IMR-90 (cell line): Measurements from ENCODE around the gene TAF10. TPM values are rescaled to one million over a fixed set of nuclear protein-coding genes. Genes with fewer than 3 reads are reported as not detected.

Experiments
- ATAC-seq: fragments of 200-7000 bp; cut with Tn5 transposase; 2 replicates; pipeline ENCODE4 v1.9.1; 2020; ENCODE audit warnings: low read depth, mild to moderate bottlenecking, moderate library complexity
- BruUV-seq: library from RNA; stranded (reverse); fragments of 400-500 nt; replicated peaks from 2 replicates; lab custom pipeline; 2021; lab: Mats Ljungman, UMichigan
- CTCF ChIA-PET: fragments of 300-600 bp; formaldehyde crosslinking; extraction: SDS; loops from one replicate; lab custom pipeline; 2021; ENCODE audit warnings: antibody characterized with exemption; lab: Yijun Ruan, JAX
- POLR2A ChIA-PET: fragments of 300-600 bp; sonication (Branson Sonifier 250); formaldehyde crosslinking; loops from one replicate; lab custom pipeline; 2022; ENCODE audit warnings: antibody characterized with exemption; ENCODE audit not compliant: unreplicated experiment; lab: Charles Lee
- DNase-seq: peaks from one replicate; pipeline ENCODE4 v3.0.0; 2013
- H2AFZ ChIP-seq: replicated peaks from 2 replicates; pipeline ENCODE3; 2013; ENCODE audit warnings: low read length, mild to moderate bottlenecking; ENCODE audit not compliant: poor library complexity
- H2AK5ac ChIP-seq: 2 replicates; pipeline ENCODE4 v1.6.1; 2013; ENCODE audit warnings: low read depth, low read length, inconsistent platforms
- H2AK9ac ChIP-seq: replicated peaks from 2 replicates; pipeline ENCODE3; 2013; ENCODE audit warnings: mild to moderate bottlenecking, low read depth, low read length, moderate library complexity; ENCODE audit not compliant: poor library complexity
- H2BK120ac ChIP-seq: 2 replicates; pipeline ENCODE4 v1.6.1; 2013; ENCODE audit warnings: low read depth, low read length, inconsistent platforms
- H2BK15ac ChIP-seq: 3 replicates; pipeline ENCODE4 v1.6.1; 2013; ENCODE audit warnings: low read depth, low read length, inconsistent platforms
- H2BK20ac ChIP-seq: 2 replicates; pipeline ENCODE4 v1.6.1; 2013; ENCODE audit warnings: low read depth, mild to moderate bottlenecking, inconsistent platforms, low read length, moderate library complexity
- H2BK5ac ChIP-seq: 2 replicates; pipeline ENCODE4 v1.6.1; 2013; ENCODE audit warnings: mild to moderate bottlenecking, low read depth, low read length, inconsistent platforms; ENCODE audit not compliant: poor library complexity, severe bottlenecking
- H3K14ac ChIP-seq: replicated peaks from 2 replicates; pipeline ENCODE4 v1.6.1; 2013; ENCODE audit warnings: low read depth, low read length, inconsistent platforms
- H3K18ac ChIP-seq: 2 replicates; pipeline ENCODE4 v1.6.1; 2013; ENCODE audit warnings: low read depth, low read length, control low read depth
- H3K23ac ChIP-seq: 2 replicates; pipeline ENCODE4 v1.6.1; 2013; ENCODE audit warnings: low read depth, low read length, inconsistent platforms
- H3K27ac ChIP-seq: 2 replicates; pipeline ENCODE4 v1.5.1; 2013; ENCODE audit warnings: mild to moderate bottlenecking, control low read depth, low read length; ENCODE audit not compliant: insufficient read depth
- H3K27me3 ChIP-seq: 2 replicates; pipeline ENCODE4 v1.6.1; 2013; ENCODE audit warnings: low read length; ENCODE audit not compliant: control insufficient read depth, insufficient read depth
- H3K36me3 ChIP-seq: 2 replicates; pipeline ENCODE4 v1.6.1; 2013; ENCODE audit warnings: low read length, mixed read lengths; ENCODE audit not compliant: control insufficient read depth, insufficient read depth
- H3K4ac ChIP-seq: 2 replicates; pipeline ENCODE4 v1.6.1; 2013; ENCODE audit warnings: low read depth, low read length, inconsistent platforms
- H3K4me1 ChIP-seq: 2 replicates; pipeline ENCODE4 v1.6.1; 2013; ENCODE audit warnings: low read length, mixed read lengths; ENCODE audit not compliant: control insufficient read depth, insufficient read depth
- H3K4me2 ChIP-seq: 2 replicates; pipeline ENCODE4 v1.6.1; 2013; ENCODE audit warnings: low read depth, mild to moderate bottlenecking, control low read depth, low read length, moderate library complexity
- H3K4me3 ChIP-seq: 2 replicates; pipeline ENCODE4 v1.5.1; 2013; ENCODE audit warnings: low read depth, mild to moderate bottlenecking, control low read depth, low read length, moderate library complexity; ENCODE audit not compliant: insufficient read depth
- H3K56ac ChIP-seq: 2 replicates; pipeline ENCODE4 v1.6.1; 2013; ENCODE audit warnings: low read length, inconsistent platforms; ENCODE audit not compliant: insufficient read depth; ENCODE audit errors: extremely low read depth
- H3K79me1 ChIP-seq, 2 experiments: 2 replicates each; pipeline ENCODE4 v1.6.1; 2013; ENCODE audit warnings: low read length in 2 of 2, inconsistent platforms in 1 of 2, low read depth in 1 of 2
- H3K9ac ChIP-seq: 2 replicates; pipeline ENCODE4 v1.6.1; 2013; ENCODE audit warnings: low read depth, low read length, control low read depth
- H3K9me1 ChIP-seq: 2 replicates; pipeline ENCODE4 v1.6.1; 2013; ENCODE audit warnings: low read length, inconsistent platforms; ENCODE audit not compliant: insufficient read depth
- H3K9me3 ChIP-seq: 2 replicates; pipeline ENCODE4 v1.6.1; 2013; ENCODE audit warnings: low read length; ENCODE audit not compliant: control insufficient read depth, insufficient read depth
- H4K20me1 ChIP-seq: 2 replicates; pipeline ENCODE4 v1.6.1; 2013; ENCODE audit warnings: low read length, inconsistent platforms; ENCODE audit not compliant: insufficient read depth
- H4K5ac ChIP-seq: 2 replicates; pipeline ENCODE4 v1.6.1; 2013; ENCODE audit warnings: mild to moderate bottlenecking, low read depth, low read length, control low read depth
- H4K8ac ChIP-seq, 2 experiments: 2 replicates each; pipeline ENCODE4 v1.6.1; 2013; ENCODE audit warnings: low read depth in 2 of 2, low read length in 2 of 2, control low read depth in 1 of 2, inconsistent platforms in 1 of 2
- H4K91ac ChIP-seq: 2 replicates; pipeline ENCODE4 v1.6.1; 2013; ENCODE audit warnings: low read depth, low read length, inconsistent platforms; ENCODE audit not compliant: insufficient read depth
- BHLHE40 ChIP-seq: fragments of 150-350 bp; IDR thresholded peaks from 2 replicates; pipeline ENCODE4 v1.6.1; 2016; ENCODE audit warnings: mild to moderate bottlenecking, low read depth, low read length
- CEBPB ChIP-seq: IDR thresholded peaks from 2 replicates; pipeline ENCODE4 v1.6.1; 2012; ENCODE audit warnings: low read depth, low read length, improper control_type of control experiment
- CHD1 ChIP-seq: IDR thresholded peaks from 2 replicates; pipeline ENCODE4 v1.6.1; 2012; ENCODE audit warnings: low read depth, low read length, improper control_type of control experiment
- FOS ChIP-seq: fragments of 150-350 bp; IDR thresholded peaks from 2 replicates; pipeline ENCODE4 v1.6.1; 2016; ENCODE audit warnings: low read depth, low read length
- MAFK ChIP-seq: IDR thresholded peaks from 2 replicates; pipeline ENCODE4 v1.6.1; 2012; ENCODE audit warnings: low read depth, low read length, improper control_type of control experiment
- MAZ ChIP-seq: IDR thresholded peaks from 2 replicates; pipeline ENCODE4 v1.6.1; 2012; ENCODE audit warnings: low read depth, mild to moderate bottlenecking, low read length, improper control_type of control experiment, moderate library complexity, borderline replicate concordance
- MXI1 ChIP-seq: IDR thresholded peaks from 2 replicates; pipeline ENCODE4 v1.6.1; 2012; ENCODE audit warnings: low read depth, mild to moderate bottlenecking, low read length, moderate library complexity, borderline replicate concordance
- NFE2L2 ChIP-seq: fragments of 150-350 bp; IDR thresholded peaks from 2 replicates; pipeline ENCODE4 v1.6.1; 2016; ENCODE audit warnings: low read depth, mild to moderate bottlenecking, low read length
- POLR2A ChIP-seq: IDR thresholded peaks from 2 replicates; pipeline ENCODE4 v1.6.1; 2012; ENCODE audit warnings: mild to moderate bottlenecking, low read depth, low read length
- RAD21 ChIP-seq: IDR thresholded peaks from 2 replicates; pipeline ENCODE4 v1.6.1; 2012; ENCODE audit warnings: low read length, improper control_type of control experiment
- RCOR1 ChIP-seq: IDR thresholded peaks from 2 replicates; pipeline ENCODE4 v1.6.1; 2012; ENCODE audit warnings: mild to moderate bottlenecking, low read length, improper control_type of control experiment; ENCODE audit not compliant: insufficient replicate concordance
- RFX5 ChIP-seq: IDR thresholded peaks from 2 replicates; pipeline ENCODE4 v1.8.0; 2012; ENCODE audit warnings: low read depth, mild to moderate bottlenecking, low read length, moderate library complexity
- SMC3 ChIP-seq: fragments of 150-350 bp; IDR thresholded peaks from 2 replicates; pipeline ENCODE4 v1.6.1; 2016; ENCODE audit warnings: low read depth, mild to moderate bottlenecking, antibody characterized with exemption, low read length, moderate library complexity
- whole genome bisulfite sequencing, 2 experiments: methylation state at CpG; one replicate each; pipeline versions ENCODE4 v1.1.5 to v1.1.7; 2013; ENCODE audit warnings: missing lambda C conversion rate in 2 of 2; ENCODE audit not compliant: insufficient read length in 1 of 2; ENCODE audit errors: extremely low coverage in 2 of 2; 5-methylcytosine and 5-hydroxymethylcytosine counted together
- dilution Hi-C: fragments of 300-500 bp; cut with HindIII; formaldehyde crosslinking; loops from one replicate; pipeline ENCODE4 v1.14.3; 2018; ENCODE audit warnings: low sequenced_read_pairs; ENCODE audit not compliant: unreplicated experiment
- in situ Hi-C: fragments of 300-500 bp; cut with MboI; formaldehyde crosslinking; loops from 3 replicates; pipeline ENCODE4 v1.14.3; 2019; ENCODE audit warnings: low sequenced_read_pairs, inconsistent platforms, mixed read lengths
- intact Hi-C: fragments of 100-400 bp; cut with micrococcal nuclease; formaldehyde crosslinking; loops from 2 replicates; pipeline ENCODE4 v1.10.0; 2022
- polyA plus RNA-seq, 3 experiments: library from polyadenylated mRNA; depleted of rRNA; stranded (reverse); fragments of >200 nt; gene quantifications; 2 replicates each; pipeline ENCODE4 v1.2.3, GENCODE V29; 2012; ENCODE audit warnings: low replicate concordance in 1 of 3
- total RNA-seq: library from RNA; depleted of rRNA; stranded (reverse); fragments of >200 nt; gene quantifications from 2 replicates; pipeline ENCODE4 v1.2.3, GENCODE V29; 2012
- TF ChIP-seq, protein P1 (sequence below): conservative IDR thresholded peaks from 2 replicates; pipeline ENCODE4 v1.5.1; 2012; ENCODE audit warnings: mild to moderate bottlenecking, low read depth, low read length, improper control_type of control experiment
- TF ChIP-seq, protein P2 (sequence below): fragments of 150-350 bp; IDR thresholded peaks from 2 replicates; pipeline ENCODE4 v1.6.1; 2016; ENCODE audit warnings: low read depth, mild to moderate bottlenecking, low read length, moderate library complexity, borderline replicate concordance
- TF ChIP-seq, protein P3 (sequence below): fragments of 150-350 bp; IDR thresholded peaks from 2 replicates; pipeline ENCODE4 v1.6.1; 2017; ENCODE audit warnings: mild to moderate bottlenecking, antibody characterized with exemption, low read length, low read depth

Gene TAF10
- total and polyA plus RNA-seq, 2 of the 4 experiments (the other 2 are of a cell fraction) = 18.6 to 132 TPM

DNA sequence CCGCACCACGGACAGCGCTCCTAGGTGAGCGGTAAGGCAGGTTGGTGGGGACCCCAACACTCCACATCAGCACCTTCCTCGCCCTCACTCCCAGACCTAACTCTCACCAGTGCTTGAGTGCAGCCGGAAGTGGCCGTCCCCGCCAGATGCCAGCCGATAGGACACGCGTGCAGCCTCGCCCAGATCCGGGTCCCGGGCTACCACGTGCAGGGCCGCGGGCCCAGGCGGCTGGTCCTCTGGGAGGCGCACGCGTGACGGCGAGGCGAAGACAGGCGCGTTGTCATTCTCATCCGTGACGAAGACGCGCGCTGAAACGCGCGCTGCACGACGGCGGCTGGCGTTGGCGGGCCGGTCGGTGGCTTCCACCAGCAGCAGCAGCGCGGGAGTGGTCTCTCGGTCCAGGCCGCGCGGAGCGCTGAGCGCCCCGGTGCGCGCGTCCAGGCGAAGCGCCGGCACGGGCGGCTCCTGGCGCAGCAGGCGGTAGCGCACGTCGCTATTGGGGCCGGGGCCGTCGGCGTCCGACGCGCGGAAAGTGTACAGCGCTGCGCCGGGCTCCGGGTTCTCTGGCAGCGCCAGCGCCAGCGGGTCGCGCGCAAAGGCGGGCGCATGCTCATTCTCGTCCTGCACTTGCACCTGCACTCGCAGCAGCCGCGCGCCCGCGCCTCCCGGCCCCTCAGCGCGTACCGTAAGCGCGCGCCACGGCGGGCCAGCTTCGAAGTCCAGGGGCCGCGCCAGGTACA lies 18.0 kb upstream of the TAF10 start:
- H3K23ac ChIP-seq = no peak overlapping the region
- H4K5ac ChIP-seq = no peak overlapping the region
- no peak overlapping the region for H3K18ac ChIP-seq
- no peak overlapping the region for H3K4me3 ChIP-seq
- H3K9me1 ChIP-seq = no peaks in the 10 kb centered on the region
- H3K56ac ChIP-seq = no peak overlapping the region
- H3K9ac ChIP-seq = no peak overlapping the region
- TF ChIP-seq MXI1 (no peak), MAZ (no peak), MAFK (no peak), POLR2A (no peak), CHD1 (no peak), SMC3 (no peak), NFE2L2 (no peak), RFX5 (no peak), FOS (no peak), RAD21 (no peak), RCOR1 (no peak), CEBPB (no peak), BHLHE40 (no peak)
- TF ChIP-seq, protein P1, sequence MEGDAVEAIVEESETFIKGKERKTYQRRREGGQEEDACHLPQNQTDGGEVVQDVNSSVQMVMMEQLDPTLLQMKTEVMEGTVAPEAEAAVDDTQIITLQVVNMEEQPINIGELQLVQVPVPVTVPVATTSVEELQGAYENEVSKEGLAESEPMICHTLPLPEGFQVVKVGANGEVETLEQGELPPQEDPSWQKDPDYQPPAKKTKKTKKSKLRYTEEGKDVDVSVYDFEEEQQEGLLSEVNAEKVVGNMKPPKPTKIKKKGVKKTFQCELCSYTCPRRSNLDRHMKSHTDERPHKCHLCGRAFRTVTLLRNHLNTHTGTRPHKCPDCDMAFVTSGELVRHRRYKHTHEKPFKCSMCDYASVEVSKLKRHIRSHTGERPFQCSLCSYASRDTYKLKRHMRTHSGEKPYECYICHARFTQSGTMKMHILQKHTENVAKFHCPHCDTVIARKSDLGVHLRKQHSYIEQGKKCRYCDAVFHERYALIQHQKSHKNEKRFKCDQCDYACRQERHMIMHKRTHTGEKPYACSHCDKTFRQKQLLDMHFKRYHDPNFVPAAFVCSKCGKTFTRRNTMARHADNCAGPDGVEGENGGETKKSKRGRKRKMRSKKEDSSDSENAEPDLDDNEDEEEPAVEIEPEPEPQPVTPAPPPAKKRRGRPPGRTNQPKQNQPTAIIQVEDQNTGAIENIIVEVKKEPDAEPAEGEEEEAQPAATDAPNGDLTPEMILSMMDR = no peak
- TF ChIP-seq, protein P2, sequence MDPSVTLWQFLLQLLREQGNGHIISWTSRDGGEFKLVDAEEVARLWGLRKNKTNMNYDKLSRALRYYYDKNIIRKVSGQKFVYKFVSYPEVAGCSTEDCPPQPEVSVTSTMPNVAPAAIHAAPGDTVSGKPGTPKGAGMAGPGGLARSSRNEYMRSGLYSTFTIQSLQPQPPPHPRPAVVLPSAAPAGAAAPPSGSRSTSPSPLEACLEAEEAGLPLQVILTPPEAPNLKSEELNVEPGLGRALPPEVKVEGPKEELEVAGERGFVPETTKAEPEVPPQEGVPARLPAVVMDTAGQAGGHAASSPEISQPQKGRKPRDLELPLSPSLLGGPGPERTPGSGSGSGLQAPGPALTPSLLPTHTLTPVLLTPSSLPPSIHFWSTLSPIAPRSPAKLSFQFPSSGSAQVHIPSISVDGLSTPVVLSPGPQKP = no peak
- TF ChIP-seq, protein P3, sequence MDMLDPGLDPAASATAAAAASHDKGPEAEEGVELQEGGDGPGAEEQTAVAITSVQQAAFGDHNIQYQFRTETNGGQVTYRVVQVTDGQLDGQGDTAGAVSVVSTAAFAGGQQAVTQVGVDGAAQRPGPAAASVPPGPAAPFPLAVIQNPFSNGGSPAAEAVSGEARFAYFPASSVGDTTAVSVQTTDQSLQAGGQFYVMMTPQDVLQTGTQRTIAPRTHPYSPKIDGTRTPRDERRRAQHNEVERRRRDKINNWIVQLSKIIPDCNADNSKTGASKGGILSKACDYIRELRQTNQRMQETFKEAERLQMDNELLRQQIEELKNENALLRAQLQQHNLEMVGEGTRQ = no peak
- H3K4me1 ChIP-seq = no peaks in the 10 kb centered on the region
- no peak overlapping the region for H2BK5ac ChIP-seq
- intact Hi-C loops = no loop called here
- no peaks in the 10 kb centered on the region for H3K9me3 ChIP-seq
- no peak overlapping the region for H2AFZ ChIP-seq
- BruUV-seq = no TSS peak
- peaks cover 70% of the 10 kb centered on the region for H3K36me3 ChIP-seq
- H3K27ac ChIP-seq = no peak overlapping the region
- ATAC-seq (no peak), DNase-seq (no peak)
- ChIA-PET POLR2A (no interaction called here), CTCF (no interaction called here)
- no peak overlapping the region for H3K14ac ChIP-seq
- no peak overlapping the region for H4K8ac ChIP-seq
- no peak overlapping the region for H2AK9ac ChIP-seq
- no peak overlapping the region for H2BK15ac ChIP-seq
- no peaks in the 10 kb centered on the region for H3K27me3 ChIP-seq
- no peaks in the 10 kb centered on the region for H4K20me1 ChIP-seq
- no peak overlapping the region for H2BK20ac ChIP-seq
- no peaks in the 10 kb centered on the region for H3K79me1 ChIP-seq
- no peak overlapping the region for H2AK5ac ChIP-seq
- no peak overlapping the region for H3K4me2 ChIP-seq
- no peak overlapping the region for H3K4ac ChIP-seq
- no peak overlapping the region for H4K91ac ChIP-seq
- 86% methylated on average over 64 of the region's 102 CpGs; no CpG with 5 or more reads in 1 of the 2 experiments for WGBS, 2 experiments
- in situ Hi-C loops = no loop called here
- dilution Hi-C loops = no loop called here
- H2BK120ac ChIP-seq = no peak overlapping the region
